Right renal cortex interstitium (tissue), 3 donors: ENCODE data around the gene ZEB2. TPM values are rescaled to one million over a fixed set of nuclear protein-coding genes. Genes with fewer than 3 reads are reported as not detected.
"Not testable (repeated sequence)": the region's sequence is repeated elsewhere in the genome, so short reads cannot be mapped to it uniquely, and the experiment has no call there.

Experiments used
- DNase-seq, 3 donors: peaks; one replicate each; pipeline ENCODE4 v3.0.0-alpha.2; 2013; ENCODE audit warnings: low read depth in 3 of 3, low spot score in 2 of 3
- polyA plus RNA-seq, 3 donors: library from polyadenylated mRNA; unstranded; fragments of 120-200 nt; gene quantifications; one replicate each; pipeline ENCODE4 v1.2.1, GENCODE V29; 2013; ENCODE audit not compliant: insufficient read length in 3 of 3

Gene ZEB2
- polyA plus RNA-seq, 3 donors: 136 to 140 (median 138) TPM

DNA sequence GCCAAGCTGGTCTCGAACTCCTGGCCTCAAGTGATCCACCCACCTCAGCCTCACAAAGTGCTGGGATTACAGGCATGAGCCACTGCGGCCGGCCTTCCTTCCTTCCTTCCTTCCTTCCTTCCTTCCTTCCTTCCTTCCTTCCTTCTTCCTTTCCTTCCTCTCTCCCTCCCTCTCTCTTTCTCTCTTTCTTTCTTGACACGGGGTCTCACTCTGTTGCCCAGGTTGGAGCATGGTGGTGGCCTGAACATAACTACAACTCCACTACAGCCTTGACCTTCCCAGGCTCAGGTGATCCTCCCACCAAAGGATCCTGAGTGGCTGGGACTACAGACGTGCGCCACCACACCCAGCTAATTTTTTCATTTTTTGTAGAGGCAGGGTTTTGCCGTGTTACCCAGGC lies 155.7 kb downstream of the ZEB2 start:
- DNase-seq: not testable (repeated sequence)

DNA sequence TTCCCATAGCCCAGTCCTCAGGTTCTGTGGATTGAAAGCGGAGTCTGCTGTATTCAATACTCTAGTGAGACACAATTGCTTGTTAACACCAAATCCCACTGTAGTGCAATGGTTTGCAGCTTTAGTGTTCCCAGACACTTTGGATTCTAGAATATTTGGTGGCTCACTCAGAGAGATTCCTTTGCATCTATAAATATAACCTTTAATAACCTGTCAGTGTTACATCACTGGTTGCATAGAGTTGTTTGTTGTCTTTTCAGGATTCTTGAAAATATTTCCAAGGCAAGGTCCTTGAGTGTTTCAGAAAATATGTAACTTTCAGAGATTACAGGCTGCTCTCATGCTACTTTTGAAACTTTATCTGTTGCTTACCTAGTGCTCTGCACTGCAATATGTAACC lies 157.5 kb downstream of the ZEB2 start:
- no peak for DNase-seq

- no peak for DNase-seq
Measured at GRCh38 chr2:144361742-144362141, 158.2 kb downstream of the ZEB2 start.

DNA sequence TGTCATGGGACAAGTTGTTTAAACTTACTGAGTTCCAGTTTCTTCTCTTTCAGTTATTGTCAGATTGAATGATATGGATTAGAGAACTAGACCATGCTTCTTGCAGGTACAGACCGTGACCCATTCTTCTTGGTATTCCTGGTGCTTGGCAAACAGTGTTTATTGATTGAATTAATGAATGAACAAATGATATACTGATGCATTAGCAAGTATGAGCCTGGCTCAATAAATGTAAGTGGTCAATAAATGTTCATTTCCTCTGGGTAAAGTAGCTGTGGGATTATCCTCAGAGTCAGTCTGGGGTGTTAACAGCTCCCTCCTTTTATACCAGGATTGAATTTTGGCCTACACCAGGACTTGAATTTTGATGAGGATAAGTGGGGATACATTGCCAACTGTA lies 160.2 kb downstream of the ZEB2 start:
- DNase-seq: no peak

DNA sequence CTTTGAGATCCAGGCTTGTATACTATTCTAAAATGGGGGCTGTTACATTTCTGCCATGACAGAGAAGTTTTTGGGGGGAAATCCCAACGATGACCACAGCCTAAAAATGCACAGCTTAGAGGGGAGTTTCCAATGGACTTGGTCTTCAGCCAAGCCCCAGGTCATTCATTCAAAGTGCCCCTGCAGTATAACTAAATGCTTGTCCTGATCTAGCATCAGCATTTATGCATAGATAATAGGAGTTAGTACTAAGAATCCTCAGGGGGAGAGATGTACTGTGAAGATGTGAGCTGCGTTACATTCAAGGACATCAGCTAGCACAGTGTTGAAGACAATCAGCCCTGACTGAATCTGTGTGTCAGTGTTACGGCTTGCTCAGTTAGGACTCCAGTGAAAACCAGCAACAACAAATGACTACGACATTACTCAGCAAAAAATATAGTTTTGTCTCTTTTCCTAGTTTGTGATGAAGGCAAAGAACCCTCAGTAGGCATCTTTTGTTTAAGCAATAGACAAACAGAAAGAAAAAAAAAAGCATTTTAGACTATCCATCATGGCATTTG lies 160.9 kb downstream of the ZEB2 start:
- no peak for DNase-seq

- no peak for DNase-seq
Measured at GRCh38 chr2:144358374-144358964, 161.4 kb downstream of the ZEB2 start.

GRCh38 chr2:144357623-144358373 lies 162.1 kb downstream of the ZEB2 start:
- no peak for DNase-seq

GRCh38 chr2:144356402-144356801 lies 163.5 kb downstream of the ZEB2 start:
- DNase-seq: no peak

DNA sequence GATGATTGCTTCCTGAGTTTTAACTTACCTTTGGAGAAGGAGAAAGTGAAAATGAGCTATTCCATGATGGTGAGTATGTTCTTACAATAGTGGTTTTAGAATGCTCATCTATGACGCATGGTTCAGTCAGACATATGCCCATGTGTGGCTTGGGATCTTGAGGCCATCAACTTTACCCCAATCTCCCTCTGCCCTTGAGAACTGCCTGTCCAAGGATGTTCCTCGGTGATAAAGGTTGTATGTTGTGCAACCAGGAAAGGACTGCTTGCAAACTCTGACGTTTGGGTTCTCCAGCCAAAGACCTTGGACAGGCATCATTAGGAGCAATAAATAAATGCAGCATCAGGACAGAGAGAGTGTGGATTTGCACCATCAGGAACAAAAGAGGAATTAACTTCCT lies 165.0 kb downstream of the ZEB2 start:
- DNase-seq: no peak

GRCh38 chr2:144351687-144352086 lies 168.2 kb downstream of the ZEB2 start:
- no peak for DNase-seq

DNA sequence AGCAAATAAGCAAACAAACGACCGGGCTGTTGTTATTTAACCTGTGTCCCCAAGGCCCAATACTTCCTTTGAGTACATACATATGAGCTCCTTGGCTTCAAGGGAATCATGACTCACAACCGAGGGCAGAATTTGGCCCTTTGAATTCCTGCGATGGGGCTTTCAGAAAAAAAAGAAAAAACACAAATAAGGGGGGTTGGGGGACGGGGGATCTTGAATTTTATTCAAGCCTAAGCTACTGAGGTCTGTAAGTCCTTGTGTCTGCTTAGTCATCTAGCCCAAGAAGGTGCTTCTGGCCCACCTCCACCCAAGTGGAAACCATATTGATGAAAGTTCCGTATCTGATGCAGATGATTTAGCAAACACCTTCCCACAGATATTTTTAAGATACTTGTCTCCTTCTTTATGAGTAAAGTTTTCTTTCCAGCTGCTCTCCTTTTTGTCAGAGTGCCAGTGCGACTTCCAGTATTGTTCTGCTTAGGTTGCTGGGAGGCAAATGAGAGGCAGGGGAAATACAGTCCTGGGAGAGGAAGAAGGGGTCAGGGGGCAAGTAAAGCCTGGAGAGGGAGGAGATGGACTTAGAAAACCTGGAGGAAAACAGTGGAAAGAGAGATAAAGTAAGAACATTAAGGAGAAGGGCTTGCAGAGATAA lies 169.6 kb downstream of the ZEB2 start:
- no peak for DNase-seq

- DNase-seq: no peak
Measured at GRCh38 chr2:144349674-144350073, 170.2 kb downstream of the ZEB2 start.

DNA sequence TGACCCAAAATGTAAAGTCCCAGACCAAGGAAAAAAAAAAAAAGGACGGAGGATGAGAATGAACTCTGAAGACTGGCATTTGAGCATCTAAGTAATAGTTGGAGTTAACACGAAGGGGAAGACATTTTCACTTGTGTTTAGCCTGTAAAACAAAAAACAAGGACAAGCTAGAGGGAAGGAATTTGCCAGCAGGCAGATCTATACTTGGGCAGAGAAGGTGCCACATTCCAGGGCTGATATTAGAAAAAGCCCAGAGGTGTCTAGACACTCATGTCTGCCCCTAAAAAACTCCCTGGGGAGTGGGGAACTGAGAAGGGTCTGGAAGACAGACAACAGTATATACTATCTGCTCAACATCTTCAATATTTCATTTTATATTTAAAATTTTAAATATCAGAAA lies 171.1 kb downstream of the ZEB2 start:
- no peak for DNase-seq

DNA sequence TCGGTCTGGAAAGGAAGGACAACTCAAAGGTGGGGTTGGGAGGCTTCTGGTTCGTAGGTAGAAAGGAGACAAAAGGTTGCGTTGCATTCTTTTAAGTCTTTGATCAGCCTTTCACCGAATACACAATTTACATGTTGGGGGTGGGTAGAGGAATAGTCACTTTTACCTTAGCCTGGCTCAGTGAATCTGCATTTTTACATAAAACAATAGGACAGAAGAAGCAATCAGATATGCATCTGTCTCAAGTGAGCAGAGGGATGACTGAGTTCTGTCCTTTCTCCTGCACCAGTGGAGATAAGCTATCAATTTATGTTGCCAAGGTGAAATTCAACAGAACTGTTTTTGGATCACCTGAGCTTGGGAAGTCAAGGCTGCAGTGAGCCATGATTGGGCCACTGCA lies 173.7 kb downstream of the ZEB2 start:
- no peak for DNase-seq

DNA sequence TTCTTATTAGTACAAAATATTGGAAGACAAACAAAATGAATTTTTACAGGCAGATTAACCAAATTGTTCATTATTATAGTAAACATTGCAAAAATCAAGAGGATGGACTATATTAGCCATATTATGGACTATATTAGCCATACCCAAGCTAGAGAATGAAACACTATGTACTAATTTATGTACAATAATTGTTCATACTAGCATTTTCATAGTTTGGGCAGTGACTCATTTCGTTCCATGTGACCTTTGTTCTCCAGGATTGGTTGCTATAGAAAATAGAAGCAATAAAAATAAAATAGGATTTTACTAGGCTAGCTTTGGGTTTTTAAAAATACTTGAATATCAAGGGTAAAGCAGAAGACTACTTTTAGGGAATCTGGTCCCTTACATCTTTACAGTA lies 176.8 kb downstream of the ZEB2 start:
- no peak for DNase-seq

- no peak for DNase-seq
Measured at GRCh38 chr2:144341538-144341937, 178.4 kb downstream of the ZEB2 start.

DNA sequence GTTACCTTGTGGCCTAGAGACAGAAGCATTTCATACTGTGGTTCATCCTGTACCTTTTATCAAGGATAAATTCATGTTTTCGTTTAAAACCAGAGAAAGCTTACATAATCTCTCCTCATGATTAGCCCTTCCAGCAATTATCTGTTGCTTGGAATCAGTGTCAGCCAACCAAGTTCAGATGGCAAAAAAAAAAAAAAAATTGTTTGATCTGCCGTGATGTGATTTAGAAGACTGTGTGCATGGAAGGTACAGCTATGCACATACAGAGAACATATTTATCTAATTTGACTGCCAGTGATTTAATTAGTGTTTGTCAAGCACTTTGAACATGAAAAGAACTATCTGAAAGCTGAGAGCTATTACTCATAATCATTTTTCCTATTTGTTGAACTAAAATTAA lies 180.9 kb downstream of the ZEB2 start:
- no peak for DNase-seq

DNA sequence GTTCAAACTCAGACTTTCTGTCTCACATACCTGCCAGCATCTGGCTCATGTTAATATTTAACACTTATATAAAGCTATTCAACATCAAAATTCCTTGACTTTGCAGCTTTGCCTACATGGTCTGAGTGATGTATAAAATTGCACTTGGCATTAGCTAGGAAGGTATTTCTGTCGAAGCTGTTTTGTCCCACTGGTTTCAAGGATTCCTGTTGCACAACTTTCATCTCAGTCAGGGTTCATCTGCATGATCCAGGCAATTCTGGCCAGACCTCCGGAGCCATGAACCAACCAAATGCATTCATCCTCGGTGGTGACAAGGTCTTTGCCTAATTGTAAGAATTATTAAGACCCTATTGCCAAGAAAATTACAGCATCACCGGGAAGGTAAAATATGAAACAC lies 185.4 kb downstream of the ZEB2 start:
- DNase-seq: no peak
